GM19395 (cell line): ENCODE results near the gene RNF11.

Source experiments
- ATAC-seq: cut with Tn5 transposase; IDR thresholded peaks from one replicate; pipeline ENCODE4 v1.9.1; 2021; ENCODE audit warnings: mild to moderate bottlenecking, moderate library complexity; ENCODE audit not compliant: unreplicated experiment

RNF11 gene

GRCh38 chr1:51294566-51295184, 58.6 kb downstream of the RNF11 start:
- ATAC-seq, result no peak

GRCh38 chr1:51295926-51296325, 59.9 kb downstream of the RNF11 start:
- no peak for ATAC-seq

- peak; percentile 68 for ATAC-seq
These were observed 60.6 kb downstream of the RNF11 start for GRCh38 chr1:51296383-51297357.

- ATAC-seq, result no peak
These were observed 61.6 kb downstream of the RNF11 start for GRCh38 chr1:51297401-51298321.

- no peak for ATAC-seq
These were observed 62.2 kb downstream of the RNF11 start for GRCh38 chr1:51298322-51298705.

- ATAC-seq, result no peak
These were observed 63.3 kb downstream of the RNF11 start for GRCh38 chr1:51299185-51299885.

- ATAC-seq, result no peak
These were observed 64.1 kb downstream of the RNF11 start for GRCh38 chr1:51299981-51300670.

- peak; percentile 43 for ATAC-seq
These were observed 65.2 kb downstream of the RNF11 start for GRCh38 chr1:51301152-51301843.

- no peak for ATAC-seq
These were observed 65.7 kb downstream of the RNF11 start for GRCh38 chr1:51301844-51302162.

- ATAC-seq, result no peak
These were observed 66.2 kb downstream of the RNF11 start for GRCh38 chr1:51302270-51302669.

GRCh38 chr1:51302746-51303145, 66.7 kb downstream of the RNF11 start:
- no peak for ATAC-seq

- no peak for ATAC-seq
These were observed 67.2 kb downstream of the RNF11 start for GRCh38 chr1:51303315-51303714.

GRCh38 chr1:51303751-51304251, 67.7 kb downstream of the RNF11 start:
- no peak for ATAC-seq

GRCh38 chr1:51304360-51304759, 68.3 kb downstream of the RNF11 start:
- ATAC-seq, result no peak

GRCh38 chr1:51305371-51305823, 69.3 kb downstream of the RNF11 start:
- no peak for ATAC-seq

- no peak for ATAC-seq
These were observed 70.9 kb downstream of the RNF11 start for GRCh38 chr1:51306950-51307349.

GRCh38 chr1:51308636-51309035, 72.6 kb downstream of the RNF11 start:
- no peak for ATAC-seq

- ATAC-seq, result no peak
These were observed 73.2 kb downstream of the RNF11 start for GRCh38 chr1:51309291-51309690.
